ENCODE measurements around the gene FBXO47.
A peak's percentile ranks its signal among the peaks of the same experiment; 100 is the strongest.

The FBXO47 gene

GRCh38 chr17:38900978-38901656 lies 66.1 kb downstream of the FBXO47 start:
- DNase-seq (ENCODE audit: low read depth) = no peak

- DNase-seq (ENCODE audit: low read depth) = no peak
Measured at GRCh38 chr17:38899421-38899820, 67.8 kb downstream of the FBXO47 start.

GRCh38 chr17:38898812-38899348 lies 68.3 kb downstream of the FBXO47 start:
- DNase-seq (ENCODE audit: low read depth) = peak; percentile 86

GRCh38 chr17:38898291-38898679 lies 68.9 kb downstream of the FBXO47 start:
- no peak for DNase-seq (ENCODE audit: low read depth)

- DNase-seq (ENCODE audit: low read depth) = no peak
Measured at GRCh38 chr17:38897671-38898290, 69.4 kb downstream of the FBXO47 start.

GRCh38 chr17:38897176-38897575 lies 70.0 kb downstream of the FBXO47 start:
- DNase-seq (ENCODE audit: low read depth) = no peak

- no peak for DNase-seq (ENCODE audit: low read depth)
Measured at GRCh38 chr17:38896346-38896954, 70.8 kb downstream of the FBXO47 start.

GRCh38 chr17:38894276-38894675 lies 72.9 kb downstream of the FBXO47 start:
- DNase-seq (ENCODE audit: low read depth) = no peak

GRCh38 chr17:38893607-38894006 lies 73.6 kb downstream of the FBXO47 start:
- no peak for DNase-seq (ENCODE audit: low read depth)

- no peak for DNase-seq (ENCODE audit: low read depth)
Measured at GRCh38 chr17:38893113-38893512, 74.1 kb downstream of the FBXO47 start.

- no peak for DNase-seq (ENCODE audit: low read depth)
Measured at GRCh38 chr17:38892620-38893019, 74.6 kb downstream of the FBXO47 start.

GRCh38 chr17:38892083-38892482 lies 75.1 kb downstream of the FBXO47 start:
- DNase-seq (ENCODE audit: low read depth) = no peak

GRCh38 chr17:38891441-38891840 lies 75.8 kb downstream of the FBXO47 start:
- DNase-seq (ENCODE audit: low read depth) = no peak

GRCh38 chr17:38890410-38890746 lies 76.8 kb downstream of the FBXO47 start:
- no peak for DNase-seq (ENCODE audit: low read depth)

GRCh38 chr17:38889745-38890409 lies 77.3 kb downstream of the FBXO47 start:
- DNase-seq (ENCODE audit: low read depth) = no peak

- DNase-seq (ENCODE audit: low read depth) = no peak
Measured at GRCh38 chr17:38888842-38889241, 78.4 kb downstream of the FBXO47 start.

- DNase-seq (ENCODE audit: low read depth) = no peak
Measured at GRCh38 chr17:38886643-38887010, 80.6 kb downstream of the FBXO47 start.

Measured in stimulated activated CD4-positive, alpha-beta T cell treated with anti-CD3 and anti-CD28 coated beads, Interleukin-2, amount 100 ng/mL, for 4 hours (primary cell).